Middle frontal gyrus (tissue), 1 donor: ENCODE data around the gene ALOX15B.
"Not testable (repeated sequence)": the region's sequence is repeated elsewhere in the genome, so short reads cannot be mapped to it uniquely, and the experiment has no call there.

Source experiments
- DNase-seq: peaks from one replicate; pipeline ENCODE4 v3.0.0-alpha.2; 2015; ENCODE audit warnings: low spot score; ENCODE audit errors: extremely low spot score

Gene ALOX15B

DNA sequence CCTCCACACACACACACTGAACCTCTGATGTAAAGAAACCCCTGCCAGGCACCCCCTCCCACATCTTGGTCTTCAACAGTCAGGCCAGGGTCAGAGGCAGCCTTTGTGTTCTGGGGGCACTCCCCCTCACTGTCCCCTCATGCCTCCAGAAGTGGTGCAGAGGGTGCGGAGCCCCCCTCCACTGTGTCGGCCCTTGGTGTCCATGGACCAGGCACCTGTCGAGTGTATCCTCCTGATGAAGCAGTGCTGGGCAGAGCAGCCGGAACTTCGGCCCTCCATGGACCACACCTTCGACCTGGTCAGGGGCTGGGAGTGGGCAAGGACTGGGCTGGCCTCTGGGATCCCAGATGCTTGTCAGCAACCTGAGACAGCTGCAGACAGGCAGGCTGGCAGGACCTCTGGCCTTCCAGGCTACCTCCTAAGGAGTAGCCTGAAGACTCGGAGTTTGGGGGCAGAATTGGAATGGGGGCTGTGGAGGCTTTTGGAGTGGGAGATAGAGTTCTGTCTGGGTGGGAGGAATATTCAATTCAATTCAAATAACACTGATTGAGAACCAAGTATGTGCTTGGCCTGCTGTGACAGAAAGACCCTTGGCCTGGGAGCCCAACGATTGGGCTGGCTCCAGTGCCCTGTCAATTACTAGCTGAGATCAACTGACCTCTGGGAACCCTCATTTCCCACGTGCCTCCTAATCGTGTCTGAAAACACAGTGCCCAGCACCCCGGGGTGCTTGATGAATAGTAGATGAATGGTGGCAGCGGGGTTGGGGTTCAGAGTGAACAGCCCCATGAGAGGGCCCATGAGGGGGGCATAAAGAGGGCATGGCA lies 24.9 kb upstream of the ALOX15B start:
- no peak for DNase-seq

- no peak for DNase-seq
These were observed 24.4 kb upstream of the ALOX15B start for GRCh38 chr17:8014558-8014850.

- DNase-seq: no peak
These were observed 23.5 kb upstream of the ALOX15B start for GRCh38 chr17:8015236-8015956.

GRCh38 chr17:8015957-8016631 lies 22.8 kb upstream of the ALOX15B start:
- DNase-seq: no peak

- no peak for DNase-seq
These were observed 22.0 kb upstream of the ALOX15B start for GRCh38 chr17:8016632-8017424.

GRCh38 chr17:8018436-8018835 lies 20.4 kb upstream of the ALOX15B start:
- DNase-seq: no peak

- no peak for DNase-seq
These were observed 19.7 kb upstream of the ALOX15B start for GRCh38 chr17:8019166-8019565.

GRCh38 chr17:8019665-8020650 lies 18.9 kb upstream of the ALOX15B start:
- DNase-seq: no peak

GRCh38 chr17:8020776-8021564 lies 17.9 kb upstream of the ALOX15B start:
- DNase-seq: no peak

DNA sequence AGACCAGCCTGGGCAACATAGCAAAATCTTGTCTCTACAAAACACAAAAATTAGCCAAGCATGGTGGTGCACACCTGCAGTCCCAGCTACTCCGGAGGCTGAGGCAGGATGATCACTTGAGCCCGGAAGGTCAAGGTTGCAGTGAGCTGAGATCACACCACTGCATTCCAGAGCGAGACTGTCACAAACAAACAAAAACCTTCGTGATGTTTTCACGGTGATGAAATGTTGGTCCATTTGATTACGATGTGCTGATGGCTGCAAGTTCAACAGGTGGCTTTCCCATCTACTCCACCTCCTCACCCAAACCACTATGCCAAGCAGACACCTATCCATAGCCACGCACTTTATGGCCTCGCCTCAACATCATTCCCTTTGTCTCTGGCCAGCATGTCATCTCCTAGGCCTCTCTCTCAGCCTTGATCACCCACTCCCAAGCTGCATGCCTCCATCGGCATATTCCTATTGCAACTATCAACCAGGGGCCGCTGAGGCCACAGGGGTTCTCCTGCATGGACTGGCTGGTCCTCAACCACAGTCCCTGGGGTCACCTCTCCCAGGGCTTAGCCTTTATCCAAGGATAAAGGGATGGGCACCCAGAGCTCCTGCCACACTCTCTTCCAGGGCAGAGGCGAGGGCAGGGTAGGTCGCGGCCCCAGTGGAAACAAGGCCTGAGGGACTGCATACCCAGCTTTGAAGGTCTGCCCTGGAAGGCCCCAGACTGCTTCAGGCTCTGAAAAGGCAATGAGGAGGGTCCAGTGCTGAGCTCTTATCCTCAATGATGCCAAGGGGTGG lies 17.1 kb upstream of the ALOX15B start:
- DNase-seq: no peak

GRCh38 chr17:8022360-8023003 lies 16.4 kb upstream of the ALOX15B start:
- no peak for DNase-seq

GRCh38 chr17:8024161-8024560 lies 14.7 kb upstream of the ALOX15B start:
- DNase-seq: not testable (repeated sequence)

GRCh38 chr17:8025176-8025911 lies 13.5 kb upstream of the ALOX15B start:
- no peak for DNase-seq

DNA sequence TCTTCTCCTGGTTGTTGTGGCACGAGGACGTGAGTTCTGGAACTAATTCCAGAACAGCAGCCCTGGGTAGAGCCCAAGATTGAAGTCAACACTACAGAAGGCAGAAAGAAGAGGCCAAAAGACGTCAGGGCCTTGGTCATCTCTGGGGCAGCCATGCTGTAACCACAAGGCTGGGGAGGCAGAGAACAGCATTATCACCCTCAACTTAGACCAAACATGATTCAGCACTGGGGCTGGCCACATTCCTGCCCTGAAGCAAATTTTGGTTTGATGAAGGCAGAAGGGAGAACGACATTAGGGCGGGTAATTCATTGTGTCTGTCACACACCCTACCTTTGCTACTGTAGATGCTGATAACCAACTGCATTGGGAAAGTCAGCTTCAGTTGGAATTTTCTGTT lies 9.7 kb upstream of the ALOX15B start:
- DNase-seq: no peak

GRCh38 chr17:8031261-8031661 lies 7.6 kb upstream of the ALOX15B start:
- no peak for DNase-seq

DNA sequence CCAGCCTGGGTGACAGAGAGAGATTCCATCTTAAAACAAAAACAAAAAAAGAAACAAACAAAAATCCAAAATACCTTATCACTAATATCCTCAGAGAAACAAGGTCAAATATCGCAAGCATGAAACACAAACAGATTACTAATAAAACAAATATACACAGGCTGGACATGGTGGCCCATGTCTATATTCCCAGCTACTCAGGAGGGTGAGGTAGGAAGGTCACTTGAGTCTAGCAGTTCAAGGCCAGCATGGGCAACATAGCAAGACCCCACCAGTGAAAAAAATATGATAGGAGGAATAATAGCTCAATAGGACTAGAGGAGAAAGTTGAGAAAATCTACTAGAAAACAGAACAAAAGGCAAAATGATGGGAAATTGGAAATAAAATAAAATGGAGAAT lies 6.9 kb upstream of the ALOX15B start:
- no peak for DNase-seq

DNA sequence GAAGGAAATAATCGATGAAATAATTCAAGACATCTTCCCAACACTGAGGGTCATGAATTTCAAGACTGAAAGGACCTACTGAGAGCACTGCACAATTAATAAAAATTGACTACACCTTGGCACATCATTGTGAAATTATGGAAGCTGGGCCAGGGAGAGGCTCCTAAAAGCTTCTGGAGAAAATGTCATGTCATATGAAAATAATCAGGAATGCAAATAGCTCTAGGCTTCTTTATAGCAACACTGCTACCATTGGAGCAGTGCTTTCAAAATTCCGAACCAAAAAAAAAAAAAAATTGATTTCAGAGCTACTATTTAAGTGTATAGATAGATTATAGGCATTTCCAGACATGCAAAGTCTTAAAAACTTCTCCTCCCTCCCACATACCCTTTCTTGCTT lies 6.4 kb upstream of the ALOX15B start:
- no peak for DNase-seq
